Panc1 (cell line): ENCODE measurements around the gene PDE10A. TPM values are rescaled to one million over a fixed set of nuclear protein-coding genes. Genes with fewer than 3 reads are reported as not detected.

Experiments
- ATAC-seq: fragments of 200-7000 bp; cut with Tn5 transposase; 2 replicates; pipeline ENCODE4 v1.9.1; 2020; ENCODE audit warnings: mild to moderate bottlenecking, moderate library complexity
- BruUV-seq: library from RNA; stranded (reverse); fragments of 400-500 nt; replicated peaks from 2 replicates; lab custom pipeline; 2021; lab: Mats Ljungman, UMichigan
- CTCF ChIA-PET: fragments of 300-600 bp; sonication (Branson Sonifier 250); formaldehyde crosslinking; loops from one replicate; lab custom pipeline; 2022; ENCODE audit warnings: antibody characterized with exemption; lab: Charles Lee
- POLR2A ChIA-PET: fragments of 300-600 bp; sonication (Branson Sonifier 250); formaldehyde crosslinking; loops from one replicate; lab custom pipeline; 2022; ENCODE audit warnings: antibody characterized with exemption; lab: Charles Lee
- DNase-seq: peaks from one replicate; pipeline ENCODE4 v3.0.0-alpha.2; 2010; ENCODE audit warnings: low read depth, low spot score
- H3K27ac ChIP-seq: 2 replicates; pipeline ENCODE4 v1.5.1; 2011; ENCODE audit warnings: mild to moderate bottlenecking, low read length, inconsistent platforms
- H3K27me3 ChIP-seq: fragments of 200-500 bp; sonication (Bioruptor generic); 2 replicates; pipeline ENCODE4 v1.6.0; 2014; ENCODE audit warnings: low read length, inconsistent platforms; ENCODE audit not compliant: control insufficient read depth, insufficient read depth
- H3K36me3 ChIP-seq: fragments of 200-500 bp; sonication (Bioruptor generic); 2 replicates; pipeline ENCODE4 v1.5.1; 2014; ENCODE audit warnings: inconsistent platforms, mild to moderate bottlenecking, low read length, moderate library complexity; ENCODE audit not compliant: control insufficient read depth, insufficient read depth
- H3K4me1 ChIP-seq: 2 replicates; pipeline ENCODE4 v1.5.1; 2011; ENCODE audit warnings: inconsistent platforms, mild to moderate bottlenecking, low read length, moderate library complexity; ENCODE audit not compliant: control insufficient read depth, insufficient read depth
- H3K4me3 ChIP-seq, 2 experiments: 2 replicates each; pipeline ENCODE4 v1.5.1; 2011 to 2012; ENCODE audit warnings: low read depth in 2 of 2, low read length in 2 of 2, mild to moderate bottlenecking in 2 of 2, inconsistent platforms in 1 of 2, moderate library complexity in 1 of 2
- H3K9me3 ChIP-seq: fragments of 200-500 bp; sonication (Bioruptor generic); 2 replicates; pipeline ENCODE4 v1.5.1; 2014; ENCODE audit warnings: low read depth, mild to moderate bottlenecking, inconsistent platforms, low read length, moderate library complexity; ENCODE audit not compliant: control insufficient read depth, insufficient read depth
- POLR2AphosphoS5 ChIP-seq: IDR thresholded peaks from 2 replicates; pipeline ENCODE4 v1.6.1; 2012; ENCODE audit warnings: mild to moderate bottlenecking, low read depth, low read length, moderate library complexity
- SIN3A ChIP-seq: IDR thresholded peaks from 2 replicates; pipeline ENCODE4 v1.6.1; 2012; ENCODE audit warnings: low read depth, mild to moderate bottlenecking, low read length, moderate library complexity, borderline replicate concordance; ENCODE audit not compliant: insufficient read depth
- TCF7L2 ChIP-seq: IDR thresholded peaks from 2 replicates; pipeline ENCODE4 v1.6.1; 2011; ENCODE audit warnings: mild to moderate bottlenecking, low read depth, low read length, inconsistent platforms
- in situ Hi-C: cut with HindIII; loops from 2 replicates; pipeline ENCODE4 v1.10.0; 2016; ENCODE audit warnings: low sequenced_read_pairs, low pct_unique_long_range_greater_than_20kb
- intact Hi-C: fragments of 100-400 bp; cut with micrococcal nuclease; formaldehyde crosslinking; loops from one replicate; pipeline ENCODE4 v1.10.0; 2022; ENCODE audit not compliant: unreplicated experiment
- total RNA-seq: library from RNA; stranded (reverse); gene quantifications from one replicate; pipeline ENCODE4 v1.2.1, GENCODE V29; 2021; ENCODE audit not compliant: unreplicated experiment
- TF ChIP-seq, protein P1 (sequence below), 2 experiments: IDR thresholded peaks; 2 replicates each; pipeline ENCODE4 v1.6.1; 2011 to 2012; ENCODE audit warnings: low read depth in 2 of 2, control low read depth in 1 of 2, low read length in 1 of 2, mild to moderate bottlenecking in 1 of 2, moderate library complexity in 1 of 2; ENCODE audit not compliant: insufficient read depth in 1 of 2
- TF ChIP-seq, protein P2 (sequence below): fragments of 450-650 bp; IDR thresholded peaks from 2 replicates; pipeline ENCODE4 v1.5.1; 2017; ENCODE audit warnings: mild to moderate bottlenecking

The PDE10A gene
- total RNA-seq, 1 experiment from 2014 or later, result 27.8 TPM

GRCh38 chr6:165689699-165690098 is 26.7 kb upstream of the PDE10A start:
- no peak overlapping the region for H3K4me3 ChIP-seq
- in situ Hi-C loops, result no loop called here
- CTCF ChIA-PET, result interaction anchor here (0.5 kb wide), 1 partner anchor 425 kb away, joined by 3 read pairs; no protein-coding TSS in a partner anchor
- POLR2A ChIA-PET, result no interaction called here
- DNase-seq (no peak), ATAC-seq (no peak)
- no peaks in the 10 kb centered on the region for H3K9me3 ChIP-seq
- H3K36me3 ChIP-seq, result no peaks in the 10 kb centered on the region
- no peaks in the 10 kb centered on the region for H3K27me3 ChIP-seq
- H3K4me1 ChIP-seq, result peaks cover 3% of the 10 kb centered on the region; the same call in 1 of the 2 replicates
- no TSS peak for BruUV-seq
- TF ChIP-seq, protein P1, sequence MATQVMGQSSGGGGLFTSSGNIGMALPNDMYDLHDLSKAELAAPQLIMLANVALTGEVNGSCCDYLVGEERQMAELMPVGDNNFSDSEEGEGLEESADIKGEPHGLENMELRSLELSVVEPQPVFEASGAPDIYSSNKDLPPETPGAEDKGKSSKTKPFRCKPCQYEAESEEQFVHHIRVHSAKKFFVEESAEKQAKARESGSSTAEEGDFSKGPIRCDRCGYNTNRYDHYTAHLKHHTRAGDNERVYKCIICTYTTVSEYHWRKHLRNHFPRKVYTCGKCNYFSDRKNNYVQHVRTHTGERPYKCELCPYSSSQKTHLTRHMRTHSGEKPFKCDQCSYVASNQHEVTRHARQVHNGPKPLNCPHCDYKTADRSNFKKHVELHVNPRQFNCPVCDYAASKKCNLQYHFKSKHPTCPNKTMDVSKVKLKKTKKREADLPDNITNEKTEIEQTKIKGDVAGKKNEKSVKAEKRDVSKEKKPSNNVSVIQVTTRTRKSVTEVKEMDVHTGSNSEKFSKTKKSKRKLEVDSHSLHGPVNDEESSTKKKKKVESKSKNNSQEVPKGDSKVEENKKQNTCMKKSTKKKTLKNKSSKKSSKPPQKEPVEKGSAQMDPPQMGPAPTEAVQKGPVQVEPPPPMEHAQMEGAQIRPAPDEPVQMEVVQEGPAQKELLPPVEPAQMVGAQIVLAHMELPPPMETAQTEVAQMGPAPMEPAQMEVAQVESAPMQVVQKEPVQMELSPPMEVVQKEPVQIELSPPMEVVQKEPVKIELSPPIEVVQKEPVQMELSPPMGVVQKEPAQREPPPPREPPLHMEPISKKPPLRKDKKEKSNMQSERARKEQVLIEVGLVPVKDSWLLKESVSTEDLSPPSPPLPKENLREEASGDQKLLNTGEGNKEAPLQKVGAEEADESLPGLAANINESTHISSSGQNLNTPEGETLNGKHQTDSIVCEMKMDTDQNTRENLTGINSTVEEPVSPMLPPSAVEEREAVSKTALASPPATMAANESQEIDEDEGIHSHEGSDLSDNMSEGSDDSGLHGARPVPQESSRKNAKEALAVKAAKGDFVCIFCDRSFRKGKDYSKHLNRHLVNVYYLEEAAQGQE (IDR thresholded peaks at IDR 0.05; ENCODE audit: insufficient read depth in 1 of 2, low read depth in 2 of 2, low read length in 1 of 2), result no peak
- TF ChIP-seq TCF7L2 (no peak), SIN3A (no peak), POLR2AphosphoS5 (no peak)
- TF ChIP-seq, protein P2, sequence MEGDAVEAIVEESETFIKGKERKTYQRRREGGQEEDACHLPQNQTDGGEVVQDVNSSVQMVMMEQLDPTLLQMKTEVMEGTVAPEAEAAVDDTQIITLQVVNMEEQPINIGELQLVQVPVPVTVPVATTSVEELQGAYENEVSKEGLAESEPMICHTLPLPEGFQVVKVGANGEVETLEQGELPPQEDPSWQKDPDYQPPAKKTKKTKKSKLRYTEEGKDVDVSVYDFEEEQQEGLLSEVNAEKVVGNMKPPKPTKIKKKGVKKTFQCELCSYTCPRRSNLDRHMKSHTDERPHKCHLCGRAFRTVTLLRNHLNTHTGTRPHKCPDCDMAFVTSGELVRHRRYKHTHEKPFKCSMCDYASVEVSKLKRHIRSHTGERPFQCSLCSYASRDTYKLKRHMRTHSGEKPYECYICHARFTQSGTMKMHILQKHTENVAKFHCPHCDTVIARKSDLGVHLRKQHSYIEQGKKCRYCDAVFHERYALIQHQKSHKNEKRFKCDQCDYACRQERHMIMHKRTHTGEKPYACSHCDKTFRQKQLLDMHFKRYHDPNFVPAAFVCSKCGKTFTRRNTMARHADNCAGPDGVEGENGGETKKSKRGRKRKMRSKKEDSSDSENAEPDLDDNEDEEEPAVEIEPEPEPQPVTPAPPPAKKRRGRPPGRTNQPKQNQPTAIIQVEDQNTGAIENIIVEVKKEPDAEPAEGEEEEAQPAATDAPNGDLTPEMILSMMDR, result no peak
- intact Hi-C loops, result no loop called here
- no peak overlapping the region for H3K27ac ChIP-seq

- Histone ChIP-seq H3K36me3 (no peaks in the 10 kb centered on the region), H3K9me3 (no peaks in the 10 kb centered on the region), H3K4me1 (no peaks in the 10 kb centered on the region), H3K4me3 (no peak overlapping the region), H3K27ac (no peak overlapping the region), H3K27me3 (no peaks in the 10 kb centered on the region)
- in situ Hi-C loops (no loop called here), intact Hi-C loops (no loop called here)
- no peak for DNase-seq
- ChIA-PET CTCF (no interaction called here), POLR2A (no interaction called here)
- no peak for ATAC-seq
- TF ChIP-seq, protein P2, result no peak
- TF ChIP-seq SIN3A, result no peak
- no peak for TF ChIP-seq POLR2AphosphoS5
- TF ChIP-seq, protein P1 (IDR thresholded peaks at IDR 0.05; ENCODE audit: insufficient read depth in 1 of 2, low read depth in 2 of 2, low read length in 1 of 2), result no peak
- no peak for TF ChIP-seq TCF7L2
- BruUV-seq, result no TSS peak
Measured at GRCh38 chr6:165686596-165687365, 23.7 kb upstream of the PDE10A start.
